Activated naive CD8-positive, alpha-beta T cell treated with anti-CD3 and anti-CD28 coated beads, Interleukin-2, amount 50 U/mL, for 16 hours (primary cell): ENCODE data around the gene GDPD3.
A peak's percentile ranks its signal among the peaks of the same experiment; 100 is the strongest.
"Not testable (repeated sequence)": the region's sequence is repeated elsewhere in the genome, so short reads cannot be mapped to it uniquely, and the experiment has no call there.

Experiments used
- DNase-seq: peaks from one replicate; pipeline ENCODE4 v3.0.0-alpha.2; 2020; ENCODE audit warnings: low read depth, low spot score

The GDPD3 gene

GRCh38 chr16:30124985-30125379 lies 11.6 kb upstream of the GDPD3 start:
- DNase-seq = no peak

DNA sequence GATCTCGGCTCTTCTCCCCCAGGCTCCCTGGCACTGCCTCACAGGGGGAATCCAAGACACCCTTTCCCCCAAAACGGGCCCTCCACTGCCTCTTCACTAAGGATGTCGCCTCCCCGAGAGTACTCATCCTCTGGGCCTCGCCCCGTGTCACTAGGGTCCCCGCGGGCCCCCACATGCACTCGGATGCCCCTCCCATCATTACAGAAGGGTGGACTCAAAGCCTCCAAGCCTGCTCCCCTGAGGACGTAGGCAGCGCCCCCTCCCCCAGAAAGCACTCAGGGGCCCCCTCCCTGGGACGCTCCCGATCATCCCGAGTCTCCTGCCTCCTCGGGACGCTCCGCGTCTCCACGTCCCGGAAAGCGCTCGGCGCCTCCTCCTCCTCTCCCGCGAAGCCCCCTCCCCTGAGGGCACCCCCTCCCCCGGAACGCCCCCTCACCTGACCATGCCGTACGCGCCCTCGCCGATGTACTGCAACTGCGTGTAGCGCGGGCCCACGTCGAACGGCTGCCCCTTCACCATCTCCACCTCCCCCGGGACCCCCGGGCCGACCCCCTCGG lies 9.3 kb upstream of the GDPD3 start:
- DNase-seq = no peak

GRCh38 chr16:30121741-30122571 lies 8.6 kb upstream of the GDPD3 start:
- no peak for DNase-seq

DNA sequence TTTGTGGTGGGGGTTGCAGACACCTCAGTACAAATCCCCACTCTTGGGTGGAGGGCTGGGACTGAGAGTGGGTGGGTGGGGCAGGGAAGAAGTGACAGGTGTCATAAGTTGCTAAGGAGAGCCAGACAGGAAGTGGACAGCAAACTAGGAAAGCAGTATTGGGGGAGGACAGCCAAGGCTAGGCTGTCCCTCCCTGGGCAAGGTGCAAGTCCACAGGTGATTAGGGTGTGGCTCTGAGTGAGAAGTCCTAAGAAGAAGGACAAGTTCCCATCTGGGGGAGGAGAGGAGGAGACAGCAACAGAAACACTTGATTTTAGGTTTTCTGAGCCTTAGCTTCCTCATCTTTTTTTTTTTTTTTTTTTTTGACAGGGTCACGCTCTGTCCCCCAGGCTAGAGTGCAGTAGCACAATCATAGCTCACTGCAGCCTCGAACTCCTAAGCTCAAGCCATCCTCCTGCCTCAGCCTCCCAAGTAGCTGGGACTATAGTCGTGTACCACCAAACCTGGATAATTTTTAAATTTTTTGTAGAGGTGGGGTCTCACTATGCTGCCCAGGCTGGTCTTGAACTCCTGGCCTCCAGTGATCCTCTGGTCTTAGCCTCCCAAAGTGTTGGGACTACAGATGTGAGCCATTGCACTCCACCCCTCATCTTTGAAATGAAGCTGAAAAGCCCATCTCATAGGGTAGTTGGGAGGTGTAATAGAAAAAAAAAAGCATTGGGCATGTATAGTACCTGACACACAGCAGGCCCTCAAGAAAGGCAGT lies 7.2 kb upstream of the GDPD3 start:
- DNase-seq = no peak

GRCh38 chr16:30119428-30119827 lies 6.1 kb upstream of the GDPD3 start:
- no peak for DNase-seq

GRCh38 chr16:30117768-30118167 lies 4.4 kb upstream of the GDPD3 start:
- DNase-seq = no peak

GRCh38 chr16:30116291-30117207 lies 3.2 kb upstream of the GDPD3 start:
- no peak for DNase-seq

- no peak for DNase-seq
Measured at GRCh38 chr16:30115238-30115637, 1.9 kb upstream of the GDPD3 start.

- DNase-seq = not testable (repeated sequence)
Measured at GRCh38 chr16:30114833-30115232, 1.5 kb upstream of the GDPD3 start.

DNA sequence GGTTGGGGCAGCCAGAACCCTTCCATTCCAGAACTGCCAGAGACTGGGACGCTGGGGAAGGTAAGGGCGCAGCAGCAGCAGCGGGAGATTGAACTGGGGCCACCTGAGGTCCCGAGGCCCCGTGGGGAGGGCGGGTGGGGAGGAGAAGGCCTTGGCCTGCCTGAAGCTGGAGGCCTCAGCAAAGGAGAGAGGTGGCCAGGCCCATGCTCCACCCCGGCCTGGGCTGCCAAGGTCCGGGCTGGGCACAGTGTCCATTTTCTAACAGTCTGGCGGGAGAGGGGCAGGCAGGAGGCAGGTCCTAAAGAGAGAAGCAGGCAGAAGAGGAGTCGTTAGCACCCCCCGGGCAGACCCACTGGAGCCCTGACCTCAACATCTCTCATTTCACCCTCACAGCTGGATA lies 1.1 kb upstream of the GDPD3 start:
- DNase-seq = no peak

- DNase-seq = no peak
Measured at GRCh38 chr16:30113711-30114333, 485 bp upstream of the GDPD3 start.

DNA sequence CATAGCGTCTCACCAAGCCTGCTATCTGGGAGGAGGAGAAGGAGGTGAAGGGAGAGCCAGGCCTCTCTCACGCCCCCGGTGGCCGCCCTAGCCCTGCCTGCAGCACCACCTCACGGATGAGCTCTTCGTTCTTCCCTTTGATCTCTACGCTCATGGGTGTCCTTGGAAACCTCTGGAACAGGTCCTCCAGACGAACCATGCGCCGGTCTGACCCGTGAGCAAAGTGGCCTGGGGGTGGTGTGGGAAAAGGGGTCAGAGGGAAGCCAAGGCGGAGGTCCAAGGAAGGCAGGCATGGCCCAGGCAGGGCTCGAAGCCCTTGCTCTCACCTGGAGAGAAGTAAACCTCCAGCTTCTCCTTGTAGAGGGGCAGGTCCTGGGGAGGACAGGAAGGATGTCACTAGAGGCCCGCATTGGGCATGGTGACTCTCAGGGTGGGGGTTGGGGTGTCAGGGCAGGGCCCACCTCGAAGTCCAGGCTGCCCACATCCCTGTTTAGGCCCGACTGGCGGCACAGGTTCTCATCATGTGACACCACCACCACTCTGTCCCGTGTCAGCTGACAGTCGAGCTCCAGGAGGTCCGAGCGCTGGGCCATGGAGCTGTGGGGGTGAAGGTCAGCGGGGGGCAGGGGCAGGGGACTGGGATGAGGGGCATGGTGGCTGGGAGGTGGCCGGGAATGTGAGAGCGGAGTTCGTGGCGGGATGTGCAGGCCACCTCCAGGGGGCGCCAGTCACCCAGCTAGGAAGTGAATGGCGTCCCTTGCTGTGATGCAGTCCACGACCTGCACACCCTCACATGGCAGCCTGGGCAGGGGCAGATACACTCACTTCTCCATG lies 923 bp downstream of the GDPD3 start:
- DNase-seq = peak; percentile 41

DNA sequence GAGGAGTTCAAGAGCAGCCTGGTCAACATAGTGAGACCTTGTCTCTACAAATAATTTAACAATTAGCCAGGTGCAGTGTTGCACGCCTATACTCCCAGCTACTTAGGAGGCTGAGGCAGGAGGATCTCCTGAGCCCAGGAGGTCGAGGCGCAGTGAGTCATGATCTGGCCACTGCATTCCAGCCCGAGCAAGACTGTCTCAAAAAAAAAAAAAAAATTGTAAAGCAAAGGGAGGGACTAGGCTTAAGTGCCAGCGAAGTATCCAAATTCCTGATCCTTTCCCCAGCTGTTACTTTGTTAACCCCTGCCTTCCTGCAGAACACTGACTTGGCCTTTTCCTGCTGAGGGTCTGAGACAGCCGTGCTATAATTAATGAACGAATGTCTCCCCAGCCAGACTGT lies 2.7 kb downstream of the GDPD3 start:
- no peak for DNase-seq

DNA sequence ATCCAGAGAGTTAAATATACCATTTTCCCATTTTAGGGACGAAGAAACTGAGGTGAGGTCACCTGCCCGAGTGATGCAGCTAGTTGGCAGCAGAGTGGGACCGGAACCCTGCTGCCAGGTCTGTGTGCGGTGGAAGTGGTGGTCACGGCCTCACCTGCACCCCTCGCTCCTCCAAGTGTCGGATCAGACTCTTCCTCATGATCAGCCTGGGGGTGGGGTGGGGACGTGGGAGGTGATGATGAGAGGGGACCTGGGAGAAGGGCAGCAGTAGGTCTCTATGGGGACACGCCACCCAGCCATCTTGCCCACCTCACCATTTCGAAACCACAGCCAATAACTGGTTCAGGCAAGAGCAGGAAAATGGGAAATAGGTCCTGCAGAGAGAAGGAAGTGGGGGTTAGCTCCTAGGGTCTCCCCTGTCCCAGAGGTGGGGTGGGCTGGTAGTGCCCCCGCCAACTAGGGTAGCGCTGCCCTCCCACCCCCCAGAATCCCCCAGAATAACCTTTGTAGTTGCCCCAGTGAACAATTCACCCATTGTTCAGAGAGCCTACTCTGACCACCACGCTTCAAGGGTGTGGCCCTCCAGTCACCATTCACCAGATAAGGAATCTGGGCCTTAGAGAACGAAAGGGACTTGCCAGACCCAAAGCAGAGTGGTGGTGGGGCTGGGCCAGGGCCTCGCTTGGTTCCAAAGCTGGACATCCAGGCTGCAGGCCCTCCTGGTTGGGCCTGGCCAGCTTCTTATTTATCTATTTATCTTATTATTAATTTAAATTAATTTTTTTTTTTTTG lies 5.1 kb downstream of the GDPD3 start:
- no peak for DNase-seq

- DNase-seq = no peak
Measured at GRCh38 chr16:30104492-30104891, 8.8 kb downstream of the GDPD3 start.

GRCh38 chr16:30104090-30104489 lies 9.2 kb downstream of the GDPD3 start:
- no peak for DNase-seq

DNA sequence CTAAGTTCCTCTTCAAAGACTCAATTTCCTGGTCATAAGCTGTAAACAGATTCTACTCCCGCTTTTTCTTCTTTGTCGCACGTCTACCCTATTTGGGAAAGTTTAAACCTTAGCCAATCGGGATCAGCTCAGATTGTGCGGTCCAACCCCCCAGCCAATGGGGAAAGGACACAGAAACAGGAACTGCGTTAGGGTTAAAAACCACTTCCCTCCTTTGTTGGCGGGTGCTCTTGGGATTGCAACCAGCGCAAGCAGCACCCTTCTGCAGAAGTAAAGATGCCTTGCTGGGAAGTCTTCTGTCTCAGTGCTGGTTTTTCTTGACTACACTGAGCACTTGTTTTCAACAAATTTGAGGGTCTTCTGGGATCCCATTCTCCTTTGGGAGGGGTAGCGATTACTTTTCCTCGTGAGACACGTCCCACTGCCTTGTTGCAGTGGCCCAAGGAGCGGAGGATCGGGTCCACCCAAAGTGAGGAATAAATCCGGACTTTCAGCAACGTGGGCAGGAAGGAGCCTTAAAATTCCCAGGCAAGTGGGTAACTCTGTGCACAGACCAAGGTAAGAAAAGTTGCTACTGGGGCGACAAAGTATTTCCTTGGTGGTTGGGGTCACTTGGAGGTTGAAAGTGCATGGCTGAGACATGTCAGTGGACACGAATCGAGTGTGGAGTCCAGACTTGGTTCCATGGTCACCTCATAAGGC lies 16.3 kb downstream of the GDPD3 start:
- no peak for DNase-seq

GRCh38 chr16:30096105-30096861 lies 17.1 kb downstream of the GDPD3 start, which contains the start of gene YPEL3:
Gene YPEL3, minus strand, starts transcription at chr16:30096213. Its CDS starts 731 bp downstream, at chr16:30095482.
- peak; percentile 78 for DNase-seq
